ENCODE measurements around the gene TXNL1. TPM values are rescaled to one million over a fixed set of nuclear protein-coding genes. Genes with fewer than 3 reads are reported as not detected.

The TXNL1 gene
- total and polyA plus RNA-seq, 2 of the 13 experiments (the other 11 are each of a cell fraction or from before 2014, with no cell fraction given): 41.9 to 73.1 TPM

- Histone ChIP-seq H3K4me2 (ENCODE audit: low read depth, low read length) (no peak overlapping the region), H2AFZ (ENCODE audit: low read length) (no peak overlapping the region), H3K36me3 (replicated peaks in 1 of 2; ENCODE audit: control insufficient read depth in 1 of 2, insufficient read depth in 2 of 2, low read length in 2 of 2) (no peaks in the 10 kb centered on the region), H3K9me3 (ENCODE audit: low read length) (no peaks in the 10 kb centered on the region), H3K4me1 (ENCODE audit: insufficient read depth, low read length) (0 out of 2 replicates have a peak, but pooled peaks cover 11% of the 10 kb centered on the region), H3K4me3 (replicated peaks in 1 of 3; ENCODE audit: insufficient read depth in 1 of 3, low read depth in 2 of 3, low read length in 3 of 3) (no peak overlapping the region), H3K9ac (ENCODE audit: insufficient read depth, low read depth, low read length) (no peak overlapping the region), H3K79me2 (ENCODE audit: insufficient read depth, low read length) (no peaks in the 10 kb centered on the region), H3K27ac (ENCODE audit: extremely low read length, insufficient read depth, low read length) (no peak overlapping the region), H3K27me3 (ENCODE audit: control insufficient read depth in 1 of 2, insufficient read depth in 2 of 2, low read length in 2 of 2) (no peaks in the 10 kb centered on the region), H4K20me1 (ENCODE audit: insufficient read depth, low read length) (no peaks in the 10 kb centered on the region)
- ATAC-seq (no peak; the same call in 2 of the 3 replicates), FAIRE-seq (no peak), DNase-seq (ENCODE audit: low spot score) (no peak)
- POLR2A ChIA-PET: no interaction called here
- intact Hi-C loops (cut with micrococcal nuclease; ENCODE audit: unreplicated experiment): no loop called here
- TF ChIP-seq MEIS2 (CRISPR knock-in tag; IDR thresholded peaks at IDR 0.05) (no peak), FOXC1 (CRISPR knock-in tag; IDR thresholded peaks at IDR 0.05; ENCODE audit: borderline replicate concordance) (no peak), MEIS1 (CRISPR knock-in tag; IDR thresholded peaks at IDR 0.05; ENCODE audit: borderline replicate concordance) (no peak), ZNF274 (CRISPR knock-in tag; IDR thresholded peaks at IDR 0.05) (no peak), DDIT3 (CRISPR knock-in tag; IDR thresholded peaks at IDR 0.05) (no peak), SNAPC2 (CRISPR knock-in tag; IDR thresholded peaks at IDR 0.05) (no peak), ZNF354B (CRISPR knock-in tag; IDR thresholded peaks at IDR 0.05) (no peak), ZNF281 (CRISPR knock-in tag; IDR thresholded peaks at IDR 0.05; ENCODE audit: borderline replicate concordance) (no peak), POGZ (CRISPR knock-in tag; IDR thresholded peaks at IDR 0.05) (no peak), THAP7 (CRISPR knock-in tag; IDR thresholded peaks at IDR 0.05) (no peak)
- WGBS (ENCODE audit: low lambda C conversion rate): 74% methylated on average over 2 of the region's 2 CpGs
- in situ Hi-C loops (cut with HindIII; ENCODE audit: extremely low pct_ligation_motif_present, low pct_unique_long_range_greater_than_20kb): no loop called here
- BruUV-seq (replicated peaks): no TSS peak
- CTCF ChIA-PET (ENCODE audit: low intra/inter-chr PET ratio, low total read pairs): no interaction called here
Measured at GRCh38 chr18:56662902-56663301, 24.5 kb upstream of the TXNL1 start.

All from HepG2 (cell line).